GM12874 (cell line): Measurements from ENCODE around the gene APIP.

Source experiments
- TF ChIP-seq, protein P1 (sequence below): IDR thresholded peaks from 2 replicates; pipeline ENCODE4 v1.5.1; 2011; ENCODE audit warnings: low read depth, mild to moderate bottlenecking, control low read depth, low read length, moderate library complexity; ENCODE audit not compliant: insufficient read depth

Gene APIP

DNA sequence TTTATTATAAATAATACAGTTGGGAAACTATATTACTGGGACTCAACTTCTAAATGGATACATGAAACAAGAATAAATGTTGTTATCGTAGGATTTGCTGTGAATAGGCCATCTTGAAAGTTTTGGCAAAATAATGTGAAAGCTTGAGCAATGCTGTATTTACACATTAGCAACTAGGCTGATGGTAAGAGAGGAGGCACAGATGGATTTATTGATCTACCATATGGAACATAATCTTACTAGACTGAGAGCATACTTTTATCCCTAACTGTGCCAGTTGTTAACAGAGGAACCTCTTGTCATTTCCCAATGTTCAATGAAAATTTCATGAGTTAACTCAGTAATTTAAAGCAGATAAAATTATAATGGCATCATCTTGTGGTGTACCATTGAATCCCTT is 22.8 kb downstream of the APIP start:
- TF ChIP-seq, protein P1, sequence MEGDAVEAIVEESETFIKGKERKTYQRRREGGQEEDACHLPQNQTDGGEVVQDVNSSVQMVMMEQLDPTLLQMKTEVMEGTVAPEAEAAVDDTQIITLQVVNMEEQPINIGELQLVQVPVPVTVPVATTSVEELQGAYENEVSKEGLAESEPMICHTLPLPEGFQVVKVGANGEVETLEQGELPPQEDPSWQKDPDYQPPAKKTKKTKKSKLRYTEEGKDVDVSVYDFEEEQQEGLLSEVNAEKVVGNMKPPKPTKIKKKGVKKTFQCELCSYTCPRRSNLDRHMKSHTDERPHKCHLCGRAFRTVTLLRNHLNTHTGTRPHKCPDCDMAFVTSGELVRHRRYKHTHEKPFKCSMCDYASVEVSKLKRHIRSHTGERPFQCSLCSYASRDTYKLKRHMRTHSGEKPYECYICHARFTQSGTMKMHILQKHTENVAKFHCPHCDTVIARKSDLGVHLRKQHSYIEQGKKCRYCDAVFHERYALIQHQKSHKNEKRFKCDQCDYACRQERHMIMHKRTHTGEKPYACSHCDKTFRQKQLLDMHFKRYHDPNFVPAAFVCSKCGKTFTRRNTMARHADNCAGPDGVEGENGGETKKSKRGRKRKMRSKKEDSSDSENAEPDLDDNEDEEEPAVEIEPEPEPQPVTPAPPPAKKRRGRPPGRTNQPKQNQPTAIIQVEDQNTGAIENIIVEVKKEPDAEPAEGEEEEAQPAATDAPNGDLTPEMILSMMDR = no peak

DNA sequence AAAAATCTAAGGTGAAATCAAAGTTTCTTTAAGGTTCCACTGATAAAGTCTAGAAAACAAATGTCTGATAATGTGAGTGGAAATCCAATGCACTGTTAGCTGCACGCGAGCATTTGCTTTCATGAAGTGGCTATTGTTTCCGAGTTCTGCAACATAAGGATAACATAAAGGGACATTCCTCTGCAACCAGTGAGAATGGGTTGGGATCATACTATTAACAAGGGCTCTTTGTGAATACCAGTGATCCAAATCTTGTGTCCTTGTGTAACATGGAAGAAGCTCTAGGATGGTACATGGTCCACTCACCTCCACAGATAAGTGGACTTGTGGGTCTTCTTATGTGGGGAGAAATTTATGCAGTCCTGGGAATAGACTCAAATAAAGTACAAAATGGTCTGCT is 24.6 kb downstream of the APIP start:
- TF ChIP-seq, protein P1 = no peak

DNA sequence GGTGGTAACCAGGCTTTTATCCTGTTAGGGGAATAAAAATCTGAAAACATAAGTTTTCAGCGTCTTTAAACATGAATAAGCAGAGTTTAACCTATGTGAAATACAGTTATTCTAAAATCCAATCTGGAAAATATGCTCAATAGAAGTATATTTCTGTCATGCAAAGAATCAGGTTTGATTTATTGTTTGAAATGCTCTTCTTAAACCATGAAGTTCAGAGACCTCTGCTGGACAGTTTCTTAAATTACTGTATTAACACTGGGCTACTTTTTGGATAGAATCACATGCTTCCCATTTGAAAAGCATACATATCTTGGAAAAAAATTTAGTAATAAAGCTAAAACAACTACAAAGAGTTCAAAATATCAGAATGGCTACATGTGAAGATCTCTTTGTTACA is 25.4 kb downstream of the APIP start:
- TF ChIP-seq, protein P1 = peak; percentile 21; the same call in 1 of the 2 replicates

DNA sequence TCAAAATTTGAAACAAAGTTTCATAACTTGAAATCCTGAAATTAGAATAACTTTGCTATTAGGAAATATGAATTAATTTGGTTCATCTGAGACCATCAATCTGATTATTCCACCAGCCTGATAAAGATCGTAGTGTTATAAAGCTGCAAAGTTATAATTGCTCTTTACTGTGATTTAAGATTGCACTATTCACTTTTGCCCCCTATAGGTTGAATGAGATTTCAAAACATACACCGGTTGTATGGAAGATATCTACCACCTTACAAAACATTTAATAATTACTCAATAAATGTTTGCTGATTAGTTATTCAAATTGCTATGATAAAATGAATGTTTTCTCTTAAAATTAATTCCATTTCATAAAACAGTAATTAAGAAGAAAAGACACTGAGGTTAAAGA is 26.1 kb downstream of the APIP start:
- TF ChIP-seq, protein P1 = no peak

DNA sequence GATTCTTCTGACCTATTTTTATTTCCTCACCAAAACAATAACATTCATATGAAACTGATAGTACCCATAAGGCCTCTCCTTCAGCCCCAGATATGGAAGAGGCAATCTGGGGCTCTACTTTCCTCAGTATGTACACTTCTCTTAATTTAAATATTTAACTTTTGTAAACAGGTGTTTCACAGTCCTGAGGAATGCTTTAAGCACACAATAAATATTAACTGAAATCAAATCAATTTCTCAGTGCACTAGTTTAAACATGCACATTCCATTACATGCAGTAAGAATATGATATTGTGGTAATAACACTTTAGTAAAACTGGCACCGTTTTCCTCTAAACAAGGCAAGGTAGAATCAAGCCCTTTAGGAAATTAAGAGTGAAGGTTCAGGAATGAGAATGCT is 28.9 kb downstream of the APIP start:
- TF ChIP-seq, protein P1 = no peak

DNA sequence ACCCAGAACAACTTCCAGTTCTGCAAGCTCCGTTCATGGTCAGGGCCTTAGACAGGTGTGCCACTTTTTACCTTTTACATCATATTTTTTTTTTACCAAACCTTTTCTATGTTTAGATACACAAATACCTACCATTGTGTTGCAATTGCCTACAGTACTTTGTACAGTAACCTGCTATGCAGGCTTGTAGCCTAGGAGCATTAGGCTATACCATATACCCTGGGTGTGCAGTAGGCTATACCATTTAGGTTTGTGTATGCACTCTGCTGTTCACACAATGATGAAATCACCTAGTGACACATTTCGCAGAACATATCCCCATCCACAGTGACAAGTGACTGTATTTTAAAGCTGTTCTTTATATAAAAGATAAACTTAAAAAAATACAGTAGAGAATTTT is 29.6 kb downstream of the APIP start:
- TF ChIP-seq, protein P1 = no peak

DNA sequence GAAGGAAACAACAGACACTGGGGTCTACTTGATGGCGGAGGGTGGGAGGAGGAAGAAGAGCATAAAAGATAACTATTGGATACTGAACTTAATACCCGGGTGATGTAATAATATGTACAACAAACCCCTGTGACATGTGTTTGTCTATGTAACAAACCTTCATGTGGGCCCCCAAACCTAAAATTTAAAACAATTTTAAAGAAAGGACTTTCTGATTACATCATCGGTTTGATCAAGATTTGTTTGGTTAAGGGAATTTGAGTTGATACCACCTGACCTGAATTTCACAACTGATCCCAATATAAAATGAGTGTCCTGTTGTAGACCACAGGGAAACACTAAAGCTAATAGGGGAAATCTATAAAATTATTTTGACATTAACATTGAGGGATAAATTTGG is 34.3 kb downstream of the APIP start:
- TF ChIP-seq, protein P1 = no peak

DNA sequence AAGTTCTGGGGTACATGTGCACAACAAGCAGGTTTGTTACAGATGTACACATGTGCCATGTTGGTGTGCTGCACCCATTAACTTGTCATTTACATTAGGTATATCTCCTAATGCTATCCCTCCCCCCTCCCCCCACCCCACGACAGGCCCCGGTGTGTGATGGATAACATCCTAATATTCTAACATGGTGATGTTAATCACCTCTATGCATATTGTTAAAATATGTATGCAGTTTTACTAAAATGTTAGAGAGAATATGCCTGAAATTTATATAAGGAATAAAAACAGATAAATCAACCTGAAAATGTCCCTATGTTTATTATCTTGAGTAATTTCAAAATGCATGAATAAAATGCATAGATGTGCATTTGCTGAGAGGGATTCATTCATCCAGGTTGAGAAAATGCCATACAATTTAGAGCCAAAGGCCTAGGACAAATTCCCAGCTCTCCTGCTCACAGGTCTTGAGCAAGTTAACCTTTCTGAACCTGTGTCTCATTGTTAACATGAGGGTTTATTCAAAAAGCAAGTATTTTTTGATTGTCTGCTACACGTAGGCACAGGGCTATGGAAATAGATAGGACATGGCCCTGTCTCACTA is 38.7 kb downstream of the APIP start:
- TF ChIP-seq, protein P1 = no peak
